NCI-H1694 treated with DMSO at 0.1 percent for 48 hours (cell line): ENCODE data around the gene EPS15.
"Not testable (repeated sequence)": the region's sequence is repeated elsewhere in the genome, so short reads cannot be mapped to it uniquely, and the experiment has no call there.

Source experiments
- DNase-seq: peaks from one replicate; lab custom pipeline; 2025; lab: John Stamatoyannopoulos, UW

EPS15 gene

GRCh38 chr1:51423073-51423821 is 95.8 kb downstream of the EPS15 start:
- no peak for DNase-seq

GRCh38 chr1:51422367-51423072 is 96.5 kb downstream of the EPS15 start:
- no peak for DNase-seq

- DNase-seq: peak; percentile 71
Measured at GRCh38 chr1:51421964-51422363, 97.1 kb downstream of the EPS15 start.

- DNase-seq: no peak
Measured at GRCh38 chr1:51420867-51421627, 98.0 kb downstream of the EPS15 start.

GRCh38 chr1:51418384-51418959 is 100.6 kb downstream of the EPS15 start:
- DNase-seq: no peak

GRCh38 chr1:51417496-51418383 is 101.3 kb downstream of the EPS15 start:
- DNase-seq: peak; percentile 25

- no peak for DNase-seq
Measured at GRCh38 chr1:51416910-51417309, 102.2 kb downstream of the EPS15 start.

- DNase-seq: no peak
Measured at GRCh38 chr1:51415963-51416362, 103.1 kb downstream of the EPS15 start.

- DNase-seq: no peak
Measured at GRCh38 chr1:51414811-51415210, 104.3 kb downstream of the EPS15 start.

- not testable (repeated sequence) for DNase-seq
Measured at GRCh38 chr1:51411820-51412219, 107.2 kb downstream of the EPS15 start.

- DNase-seq: peak; percentile 44
Measured at GRCh38 chr1:51410568-51411460, 108.3 kb downstream of the EPS15 start.

- DNase-seq: not testable (repeated sequence)
Measured at GRCh38 chr1:51409755-51410541, 109.1 kb downstream of the EPS15 start.

- no peak for DNase-seq
Measured at GRCh38 chr1:51392241-51392640, 126.8 kb downstream of the EPS15 start.

- not testable (repeated sequence) for DNase-seq
Measured at GRCh38 chr1:51390641-51391040, 128.4 kb downstream of the EPS15 start.

GRCh38 chr1:51387288-51387687 is 131.8 kb downstream of the EPS15 start:
- not testable (repeated sequence) for DNase-seq

GRCh38 chr1:51386259-51386658 is 132.8 kb downstream of the EPS15 start:
- not testable (repeated sequence) for DNase-seq

- no peak for DNase-seq
Measured at GRCh38 chr1:51385776-51386175, 133.3 kb downstream of the EPS15 start.

GRCh38 chr1:51381964-51382363 is 137.1 kb downstream of the EPS15 start:
- no peak for DNase-seq

- DNase-seq: no peak
Measured at GRCh38 chr1:51380936-51381335, 138.1 kb downstream of the EPS15 start.
